Measurements from ENCODE around the gene LEKR1.

DNA sequence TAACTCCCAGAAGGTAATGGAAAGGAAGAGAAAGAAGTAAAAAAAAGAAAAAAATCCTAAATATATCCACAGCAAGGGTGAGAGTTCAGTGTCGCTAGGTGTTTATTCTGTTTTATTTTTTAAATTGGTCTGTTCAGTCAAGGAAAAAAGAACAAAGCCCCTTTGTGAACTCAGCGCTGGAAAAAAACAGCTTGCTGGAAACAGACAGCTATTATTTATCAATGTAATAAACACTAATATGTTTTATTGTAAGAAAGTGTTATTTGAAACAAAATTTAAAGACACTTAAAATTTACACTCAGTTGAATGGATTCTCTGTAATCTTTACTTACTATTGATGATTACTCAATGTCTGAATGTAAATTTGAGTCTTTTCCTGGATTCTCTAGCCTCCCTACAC lies 32.3 kb upstream of the LEKR1 start:
- TF ChIP-seq, protein P1, sequence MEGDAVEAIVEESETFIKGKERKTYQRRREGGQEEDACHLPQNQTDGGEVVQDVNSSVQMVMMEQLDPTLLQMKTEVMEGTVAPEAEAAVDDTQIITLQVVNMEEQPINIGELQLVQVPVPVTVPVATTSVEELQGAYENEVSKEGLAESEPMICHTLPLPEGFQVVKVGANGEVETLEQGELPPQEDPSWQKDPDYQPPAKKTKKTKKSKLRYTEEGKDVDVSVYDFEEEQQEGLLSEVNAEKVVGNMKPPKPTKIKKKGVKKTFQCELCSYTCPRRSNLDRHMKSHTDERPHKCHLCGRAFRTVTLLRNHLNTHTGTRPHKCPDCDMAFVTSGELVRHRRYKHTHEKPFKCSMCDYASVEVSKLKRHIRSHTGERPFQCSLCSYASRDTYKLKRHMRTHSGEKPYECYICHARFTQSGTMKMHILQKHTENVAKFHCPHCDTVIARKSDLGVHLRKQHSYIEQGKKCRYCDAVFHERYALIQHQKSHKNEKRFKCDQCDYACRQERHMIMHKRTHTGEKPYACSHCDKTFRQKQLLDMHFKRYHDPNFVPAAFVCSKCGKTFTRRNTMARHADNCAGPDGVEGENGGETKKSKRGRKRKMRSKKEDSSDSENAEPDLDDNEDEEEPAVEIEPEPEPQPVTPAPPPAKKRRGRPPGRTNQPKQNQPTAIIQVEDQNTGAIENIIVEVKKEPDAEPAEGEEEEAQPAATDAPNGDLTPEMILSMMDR (IDR thresholded peaks at IDR 0.05) = no peak
- TF ChIP-seq POLR2A (IDR thresholded peaks at IDR 0.05) = no peak
